CD14-positive monocyte (primary cell): ENCODE data around the gene MAGEC1. TPM values are rescaled to one million over a fixed set of nuclear protein-coding genes. Genes with fewer than 3 reads are reported as not detected.

ENCODE experiments used
- DNase-seq, 3 donors: peaks; one replicate each; pipeline ENCODE4 v3.0.0-alpha.2; 2011 to 2022
- H2AFZ ChIP-seq: 2 replicates; pipeline ENCODE4 v1.6.0; 2012; ENCODE audit warnings: mild to moderate bottlenecking, low read depth, low read length, inconsistent platforms; ENCODE audit not compliant: insufficient read depth, poor library complexity, severe bottlenecking
- H3K27ac ChIP-seq, 2 donors: 1 replicate in 1 of 2; 2 replicates in 1 of 2; pipeline ENCODE4 v1.5.1; 2012 to 2013; ENCODE audit warnings: low read length in 2 of 2, control low read depth in 1 of 2, inconsistent platforms in 1 of 2, low read depth in 1 of 2, mild to moderate bottlenecking in 1 of 2
- H3K27me3 ChIP-seq, 2 donors: one replicate each; pipeline versions ENCODE4 v1.6.0 to v1.6.1; 2011 to 2013; ENCODE audit warnings: low read length in 2 of 2; ENCODE audit not compliant: control insufficient read depth in 2 of 2, insufficient read depth in 2 of 2
- H3K36me3 ChIP-seq, 2 donors: replicated peaks in 1 of 2; 1 replicate in 1 of 2; 2 replicates in 1 of 2; pipeline versions ENCODE4 v1.5.1 to v1.6.1; 2012 to 2013; ENCODE audit warnings: low read length in 2 of 2, control low read depth in 1 of 2, inconsistent platforms in 1 of 2, mild to moderate bottlenecking in 1 of 2; ENCODE audit not compliant: insufficient read depth in 2 of 2, control insufficient read depth in 1 of 2
- H3K4me1 ChIP-seq, 2 donors: 1 replicate in 1 of 2; 2 replicates in 1 of 2; pipeline versions ENCODE4 v1.5.1 to v1.6.1; 2012 to 2013; ENCODE audit warnings: low read length in 2 of 2, control low read depth in 1 of 2, inconsistent platforms in 1 of 2, mild to moderate bottlenecking in 1 of 2, moderate library complexity in 1 of 2; ENCODE audit not compliant: insufficient read depth in 2 of 2, control insufficient read depth in 1 of 2
- H3K4me2 ChIP-seq: replicated peaks from 2 replicates; pipeline ENCODE3; 2012; ENCODE audit warnings: low read length, moderate library complexity, mild to moderate bottlenecking; ENCODE audit not compliant: poor library complexity, severe bottlenecking; ENCODE audit errors: extremely low read depth
- H3K4me3 ChIP-seq, 3 experiments: fragments of 200-600 bp in 1 of 3; sonication (generic) in 1 of 3; replicated peaks in 1 of 3; 1 replicate in 2 of 3; 2 replicates in 1 of 3; pipeline ENCODE4 v1.5.1; 2011 to 2013; ENCODE audit warnings: low read length in 3 of 3, mild to moderate bottlenecking in 3 of 3, control low read depth in 2 of 3, low read depth in 2 of 3, inconsistent platforms in 1 of 3, moderate library complexity in 1 of 3
- H3K79me2 ChIP-seq: 2 replicates; pipeline ENCODE4 v1.6.0; 2012; ENCODE audit warnings: mild to moderate bottlenecking, control low read depth, inconsistent platforms, low read length, moderate library complexity; ENCODE audit not compliant: insufficient read depth
- H3K9ac ChIP-seq: 2 replicates; pipeline ENCODE4 v1.6.0; 2017; ENCODE audit warnings: low read length, mild to moderate bottlenecking; ENCODE audit not compliant: insufficient read depth, poor library complexity, severe bottlenecking
- H3K9me3 ChIP-seq, 2 donors: replicated peaks in 1 of 2; 1 replicate in 1 of 2; 2 replicates in 1 of 2; pipeline versions ENCODE4 v1.5.1 to v1.6.1; 2012 to 2013; ENCODE audit warnings: low read length in 2 of 2, control low read depth in 1 of 2; ENCODE audit not compliant: control insufficient read depth in 1 of 2, insufficient read depth in 1 of 2
- H4K20me1 ChIP-seq: 2 replicates; pipeline ENCODE4 v1.6.0; 2012; ENCODE audit warnings: mild to moderate bottlenecking, low read length, control low read depth, moderate library complexity; ENCODE audit not compliant: insufficient read depth
- H3K27ac Mint-ChIP-seq, 7 donors: one replicate each; pipeline ENCODE4 v1.8.0; 2020; ENCODE audit warnings: mild to moderate bottlenecking in 7 of 7, mixed read lengths in 7 of 7, moderate library complexity in 6 of 7, inconsistent platforms in 2 of 7
- H3K27me3 Mint-ChIP-seq, 3 donors: one replicate each; pipeline ENCODE4 v1.8.0; 2021 to 2022; ENCODE audit warnings: low read depth in 3 of 3, mild to moderate bottlenecking in 3 of 3, mixed read lengths in 3 of 3, moderate library complexity in 3 of 3, inconsistent platforms in 1 of 3
- H3K36me3 Mint-ChIP-seq, 2 donors: one replicate each; pipeline ENCODE4 v1.8.0; 2020; ENCODE audit warnings: mixed read lengths in 2 of 2, inconsistent platforms in 1 of 2, mild to moderate bottlenecking in 1 of 2
- H3K4me1 Mint-ChIP-seq: one replicate; pipeline ENCODE4 v1.8.0; 2020; ENCODE audit warnings: mild to moderate bottlenecking, mixed read lengths
- H3K4me3 Mint-ChIP-seq, 2 donors: one replicate each; pipeline ENCODE4 v1.8.0; 2020; ENCODE audit warnings: mild to moderate bottlenecking in 2 of 2, mixed read lengths in 2 of 2, moderate library complexity in 1 of 2
- H3K9me3 Mint-ChIP-seq, 7 donors: one replicate each; pipeline ENCODE4 v1.8.0; 2020 to 2022; ENCODE audit warnings: mixed read lengths in 7 of 7, mild to moderate bottlenecking in 6 of 7, moderate library complexity in 6 of 7, inconsistent platforms in 2 of 7
- CTCF ChIP-seq: fragments of 200-600 bp; IDR thresholded peaks from one replicate; pipeline ENCODE4 v1.8.0; 2022; ENCODE audit warnings: antibody characterized with exemption, mild to moderate bottlenecking
- WGBS: methylation state at CpG from one replicate; pipeline ENCODE4 v1.1.5; 2013; ENCODE audit warnings: missing lambda C conversion rate; ENCODE audit not compliant: insufficient coverage; 5-methylcytosine and 5-hydroxymethylcytosine counted together
- intact Hi-C, 2 donors: fragments of 100-400 bp; cut with micrococcal nuclease; formaldehyde crosslinking; loops; one replicate each; pipeline versions ENCODE4 v1.15.0 to v1.15.1; 2023
- polyA plus RNA-seq, 3 donors: library from polyadenylated mRNA; depleted of rRNA in 1 of 3; unstranded in 2 of 3; stranded (reverse) in 1 of 3; fragments of 300-500 nt in 2 of 3; fragments of >200 nt in 1 of 3; fragmentation: Illumina TruSeq in 2 of 3; gene quantifications; 1 replicate in 2 of 3; 2 replicates in 1 of 3; pipeline ENCODE4 v1.2.3, GENCODE V29; 2012 to 2021

The MAGEC1 gene
- polyA plus RNA-seq, 3 donors, result not detected

- no peaks in the 10 kb centered on the region for H3K79me2 ChIP-seq
- no peak overlapping the region for H3K4me2 ChIP-seq
- no peaks in the 10 kb centered on the region for H4K20me1 ChIP-seq
- no peak overlapping the region for H3K27ac ChIP-seq
- no peak for TF ChIP-seq CTCF
- H3K27me3 ChIP-seq, result no peaks in the 10 kb centered on the region
- no peak overlapping the region for H2AFZ ChIP-seq
- intact Hi-C loops, result no loop called here
- H3K36me3 Mint-ChIP-seq, result no peaks in the 10 kb centered on the region
- no peaks in the 10 kb centered on the region for H3K4me1 Mint-ChIP-seq
- no CpG with 5 or more reads among the region's 4 CpGs for WGBS
- H3K9ac ChIP-seq, result no peak overlapping the region
- peaks cover 0 to 8% (median 3%) of the 10 kb centered on the region in 7 donors for H3K9me3 Mint-ChIP-seq
- no peak overlapping the region for H3K4me3 Mint-ChIP-seq
- H3K4me1 ChIP-seq, result no peaks in the 10 kb centered on the region
- no peaks in the 10 kb centered on the region for H3K36me3 ChIP-seq
- no peak overlapping the region for H3K27ac Mint-ChIP-seq
- DNase-seq, result no peak
- no peak overlapping the region for H3K4me3 ChIP-seq
- peaks cover 0 to under 1% (median 0%) of the 10 kb centered on the region in 3 donors for H3K27me3 Mint-ChIP-seq
- H3K9me3 ChIP-seq, result no peaks in the 10 kb centered on the region
Observed at GRCh38 chrX:141902366-141902765, 1.3 kb upstream of the MAGEC1 start.

- H3K79me2 ChIP-seq, result no peaks in the 10 kb centered on the region
- H3K4me1 Mint-ChIP-seq, result no peaks in the 10 kb centered on the region
- no peak overlapping the region for H3K27ac Mint-ChIP-seq
- no peaks in the 10 kb centered on the region for H3K9me3 ChIP-seq
- no peak overlapping the region for H3K4me3 Mint-ChIP-seq
- no peaks in the 10 kb centered on the region for H3K36me3 Mint-ChIP-seq
- H3K4me2 ChIP-seq, result no peak overlapping the region
- no CpG with 5 or more reads among the region's 6 CpGs for WGBS
- H3K9ac ChIP-seq, result no peak overlapping the region
- no peak for DNase-seq
- H3K9me3 Mint-ChIP-seq, result peaks cover 0 to 12% (median 3%) of the 10 kb centered on the region in 7 donors
- H3K27me3 ChIP-seq, result no peaks in the 10 kb centered on the region
- no peak overlapping the region for H3K27ac ChIP-seq
- H3K36me3 ChIP-seq, result no peaks in the 10 kb centered on the region
- no peak overlapping the region for H2AFZ ChIP-seq
- intact Hi-C loops, result no loop called here
- H4K20me1 ChIP-seq, result no peaks in the 10 kb centered on the region
- TF ChIP-seq CTCF, result no peak
- no peak overlapping the region for H3K4me3 ChIP-seq
- no peaks in the 10 kb centered on the region for H3K4me1 ChIP-seq
- peaks cover 0 to 3% (median 0%) of the 10 kb centered on the region in 3 donors for H3K27me3 Mint-ChIP-seq
Observed at GRCh38 chrX:141904262-141904661, 568 bp downstream of the MAGEC1 start.
